Heart left ventricle (tissue), 16 donors: Measurements from ENCODE around the gene COX6B2. TPM values are rescaled to one million over a fixed set of nuclear protein-coding genes. Genes with fewer than 3 reads are reported as not detected.
A peak's percentile ranks its signal among the peaks of the same experiment; 100 is the strongest.

Source experiments
- ATAC-seq, 4 donors: fragments of 200-7000 bp; cut with Tn5 transposase; one replicate each; pipeline ENCODE4 v1.9.1; 2020 to 2022; ENCODE audit warnings: moderate library complexity in 4 of 4, mild to moderate bottlenecking in 3 of 4, moderate number of reproducible peaks in 1 of 4
- DNase-seq, 5 donors: peaks; one replicate each; pipeline ENCODE4 v3.0.0-alpha.2; 2020
- H3K27ac ChIP-seq, 12 donors: fragments of 200-600 bp; sonication (generic) in 4 of 12; one replicate each; pipeline versions ENCODE4 v1.5.0 to v1.8.0; 2016 to 2022; ENCODE audit warnings: mild to moderate bottlenecking in 2 of 12
- H3K27me3 ChIP-seq, 9 donors: fragments of 200-600 bp; sonication (generic) in 2 of 9; one replicate each; pipeline versions ENCODE4 v1.5.1 to v1.8.0; 2016 to 2022; ENCODE audit warnings: mild to moderate bottlenecking in 3 of 9
- H3K36me3 ChIP-seq, 9 donors: fragments of 200-600 bp; sonication (generic) in 2 of 9; one replicate each; pipeline versions ENCODE4 v1.5.0 to v1.8.0; 2018 to 2022; ENCODE audit warnings: mild to moderate bottlenecking in 2 of 9
- H3K4me1 ChIP-seq, 12 donors: fragments of 200-600 bp; sonication (generic) in 4 of 12; one replicate each; pipeline versions ENCODE4 v1.5.0 to v1.8.0; 2016 to 2022; ENCODE audit warnings: mild to moderate bottlenecking in 3 of 12
- H3K4me3 ChIP-seq, 12 donors: fragments of 200-600 bp; sonication (generic) in 4 of 12; one replicate each; pipeline versions ENCODE4 v1.5.0 to v1.8.0; 2017 to 2022; ENCODE audit warnings: mild to moderate bottlenecking in 9 of 12, moderate library complexity in 4 of 12
- H3K9me3 ChIP-seq, 12 donors: fragments of 200-600 bp; sonication (generic) in 4 of 12; one replicate each; pipeline versions ENCODE4 v1.5.0 to v1.8.0; 2016 to 2022; ENCODE audit warnings: mild to moderate bottlenecking in 1 of 12
- POLR2A ChIP-seq, 2 donors: fragments of 450-650 bp; IDR thresholded peaks; one replicate each; pipeline ENCODE4 v1.6.1; 2017; ENCODE audit warnings: antibody characterized with exemption in 2 of 2, mild to moderate bottlenecking in 2 of 2, moderate library complexity in 2 of 2
- WGBS, 4 donors: extraction: QIAGEN DNeasy Blood & Tissue Kit in 2 of 4; methylation state at CpG; one replicate each; pipeline versions ENCODE4 v1.1.5 to v1.1.7; 2013 to 2018; 5-methylcytosine and 5-hydroxymethylcytosine counted together
- intact Hi-C, 10 donors: fragments of 100-400 bp; cut with DNase I; formaldehyde crosslinking; loops; one replicate each; pipeline versions ENCODE4 v1.11.1 to v1.14.2; 2022
- polyA plus RNA-seq, 2 donors: library from polyadenylated mRNA; stranded (reverse); fragments of 200-250 nt; gene quantifications; one replicate each; pipeline ENCODE4 v1.2.3, GENCODE V29; 2013
- total RNA-seq, 9 donors: library from RNA; depleted of rRNA in 2 of 9; stranded (reverse); fragments of >200 nt in 2 of 9; fragmentation: NEBNext Ultra II Directional in 3 of 9; extraction: Animal tissue kit (Norgen Biotek cat#: 25700) in 3 of 9; gene quantifications; one replicate each; pipeline versions ENCODE4 v1.1.0 to v1.2.4, GENCODE V29; 2016 to 2023
- TF ChIP-seq, protein P1 (sequence below), 12 donors: fragments of 200-600 bp; sonication (generic) in 4 of 12; IDR thresholded peaks; one replicate each; pipeline versions ENCODE4 v1.5.0 to v1.8.0; 2018 to 2022; ENCODE audit warnings: antibody characterized with exemption in 12 of 12, mild to moderate bottlenecking in 5 of 12
- donor health status: ischemic (EF 13 %, LVEDD 7.1; RV severe dilation, severe dysfunction).
- donor health status: healthy with polysubstance abuse.
- donor health status: DM: no; HTN: yes; CAD: no.
- donor health status: DM: no; HTN: no; CAD: no.
- donor health status: ischemic (EF 25% LVEDD 6.9; RV normal size, moderate dysfunction).
- donor health status: ischemic (EF 25% LVEDD 5.7; RV mildly dilated, moderate dysfunction).
- donor health status: healthy.
- donor health status: DM: yes; HTN: yes; CAD: no.
- donor health status: ischemic (EF 35%, LVEDD 5.7; RV mildly dilated, moderate dysfunction).
- donor health status: nonischemic (EF 11% LVEDD 7.7; RV severe dilation, severe dysfunction).
- donor health status: DM: yes; HTN: yes; CAD: no.
- donor health status: PGD.
- donor health status: ischemic (EF 29% LVEDD 5.4; RV normal size, mild dysfunction).
- donor health status: nonischemic (EF 23%, LVEDD 6.1; RV moderate dilation, normal function).

Gene COX6B2
- total and polyA plus RNA-seq, 11 donors = 0.16 TPM; not detected in 10

DNA sequence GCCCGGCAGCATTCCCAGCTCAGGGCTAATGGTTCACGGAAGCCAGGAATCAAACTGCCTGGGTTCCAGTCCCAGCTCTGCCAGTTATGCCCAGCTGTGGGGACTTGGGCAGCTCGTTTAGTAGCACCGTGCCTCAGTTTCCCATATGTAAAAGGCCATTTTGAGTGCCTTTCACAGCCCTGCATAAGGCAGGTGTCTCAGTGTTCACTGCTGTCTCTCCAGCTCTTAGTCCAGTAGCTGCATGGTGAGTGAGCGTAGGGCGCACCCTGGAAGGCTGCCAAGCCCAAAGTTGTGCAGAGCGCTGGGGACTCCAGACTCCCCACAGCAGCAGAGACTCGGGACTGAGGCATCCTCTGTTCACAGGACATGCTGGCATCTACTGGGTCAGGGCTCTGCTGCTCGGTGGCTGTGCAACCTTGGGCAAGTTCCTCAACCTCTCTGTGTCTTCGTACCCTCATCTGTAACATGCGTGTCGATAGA lies 36.7 kb upstream of the COX6B2 start:
- Histone ChIP-seq H3K9me3 (no peaks in the 10 kb centered on the region), H3K27ac (no peak overlapping the region), H3K27me3 (no peaks in the 10 kb centered on the region), H3K4me1 (peaks cover 7 to 41% (median 28%) of the 10 kb centered on the region in 12 donors), H3K4me3 (no peak overlapping the region), H3K36me3 (peaks cover 0 to 65% (median 48%) of the 10 kb centered on the region in 9 donors)
- DNase-seq = peak in 1 of 5 donors; percentile 19
- ATAC-seq = no peak
- TF ChIP-seq, protein P1, sequence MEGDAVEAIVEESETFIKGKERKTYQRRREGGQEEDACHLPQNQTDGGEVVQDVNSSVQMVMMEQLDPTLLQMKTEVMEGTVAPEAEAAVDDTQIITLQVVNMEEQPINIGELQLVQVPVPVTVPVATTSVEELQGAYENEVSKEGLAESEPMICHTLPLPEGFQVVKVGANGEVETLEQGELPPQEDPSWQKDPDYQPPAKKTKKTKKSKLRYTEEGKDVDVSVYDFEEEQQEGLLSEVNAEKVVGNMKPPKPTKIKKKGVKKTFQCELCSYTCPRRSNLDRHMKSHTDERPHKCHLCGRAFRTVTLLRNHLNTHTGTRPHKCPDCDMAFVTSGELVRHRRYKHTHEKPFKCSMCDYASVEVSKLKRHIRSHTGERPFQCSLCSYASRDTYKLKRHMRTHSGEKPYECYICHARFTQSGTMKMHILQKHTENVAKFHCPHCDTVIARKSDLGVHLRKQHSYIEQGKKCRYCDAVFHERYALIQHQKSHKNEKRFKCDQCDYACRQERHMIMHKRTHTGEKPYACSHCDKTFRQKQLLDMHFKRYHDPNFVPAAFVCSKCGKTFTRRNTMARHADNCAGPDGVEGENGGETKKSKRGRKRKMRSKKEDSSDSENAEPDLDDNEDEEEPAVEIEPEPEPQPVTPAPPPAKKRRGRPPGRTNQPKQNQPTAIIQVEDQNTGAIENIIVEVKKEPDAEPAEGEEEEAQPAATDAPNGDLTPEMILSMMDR (IDR thresholded peaks at IDR 0.05) = no peak
- no peak for TF ChIP-seq POLR2A (IDR thresholded peaks at IDR 0.05)
- WGBS, 4 donors = 82 to 87% (median 83%) methylated on average over 12 of the region's 12 CpGs
- intact Hi-C loops = no loop called here

DNA sequence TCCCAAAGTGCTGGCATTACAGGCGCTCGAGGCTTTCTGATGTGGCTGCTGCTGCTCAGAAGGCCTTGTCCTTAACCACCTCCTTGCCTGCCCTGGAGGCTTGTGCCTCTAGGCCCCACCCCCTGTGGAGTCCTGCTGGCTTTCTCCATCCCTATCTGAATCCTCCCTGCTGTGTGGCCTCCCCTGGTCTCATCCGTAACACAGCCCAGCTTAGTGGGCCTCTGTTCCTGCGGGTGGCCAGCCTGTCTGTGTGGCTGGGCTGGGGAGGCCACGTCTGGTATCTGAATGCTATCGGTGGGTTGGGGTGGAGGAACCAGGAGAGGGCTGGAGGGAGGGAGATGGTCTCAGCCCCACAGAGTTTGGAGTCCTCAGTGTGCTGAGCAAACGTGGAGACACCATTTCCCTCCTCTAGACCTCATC lies 36.0 kb upstream of the COX6B2 start:
- intact Hi-C loops = no loop called here
- TF ChIP-seq, protein P1 (IDR thresholded peaks at IDR 0.05) = no peak
- TF ChIP-seq POLR2A (IDR thresholded peaks at IDR 0.05) = no peak
- no peak for ATAC-seq
- no peak overlapping the region for H3K27ac ChIP-seq
- H3K4me3 ChIP-seq = no peak overlapping the region
- peaks cover 7 to 42% (median 28%) of the 10 kb centered on the region in 12 donors for H3K4me1 ChIP-seq
- no peaks in the 10 kb centered on the region for H3K27me3 ChIP-seq
- 63 to 80% (median 73%) methylated on average over 7 of the region's 7 CpGs for WGBS, 4 donors
- no peaks in the 10 kb centered on the region for H3K9me3 ChIP-seq
- DNase-seq = no peak
- H3K36me3 ChIP-seq = peaks cover 0 to 62% (median 48%) of the 10 kb centered on the region in 9 donors

DNA sequence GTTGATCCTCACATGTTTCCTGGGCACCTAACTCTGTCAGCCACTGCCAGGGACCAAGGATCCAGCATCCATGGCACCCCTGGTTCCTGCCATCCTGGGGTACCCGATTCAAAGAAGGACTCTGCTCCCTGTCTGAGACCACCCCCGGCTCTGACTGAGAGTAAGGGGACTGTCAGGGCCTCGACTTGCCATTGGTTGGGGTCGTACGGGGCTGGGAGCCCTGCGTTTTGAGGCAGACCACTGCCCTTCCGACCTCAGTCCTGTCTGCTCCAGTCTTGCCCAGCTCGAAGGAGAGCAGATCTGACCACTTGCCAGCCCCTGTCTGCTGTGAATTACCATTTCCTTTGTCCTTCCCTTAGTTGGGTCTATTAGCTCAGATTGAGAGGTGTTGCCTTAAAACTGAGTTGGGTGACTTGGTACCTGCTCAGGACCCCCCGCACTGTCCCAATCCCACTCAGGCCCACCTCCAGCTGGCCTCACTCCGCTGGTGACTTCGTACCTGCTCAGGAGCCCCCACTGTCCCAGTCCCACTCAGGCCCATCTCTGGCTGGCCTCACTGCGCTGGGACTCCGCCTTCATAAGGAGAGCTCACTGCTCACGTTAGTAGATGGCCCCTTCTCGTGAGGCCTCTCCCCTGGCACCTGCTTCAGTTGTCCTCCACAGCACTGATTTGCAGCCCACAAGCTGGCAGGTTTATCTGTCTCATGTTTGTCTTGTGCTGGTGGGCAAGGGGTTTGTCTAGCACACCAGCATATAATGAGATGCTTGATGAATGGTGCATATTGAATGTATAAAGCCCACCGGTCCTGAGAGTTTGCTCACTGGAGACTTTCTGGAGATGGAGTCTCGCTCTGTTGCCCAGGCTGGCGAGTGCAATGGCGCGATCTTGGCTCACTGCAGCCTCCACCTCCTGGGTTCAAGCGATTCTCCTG lies 35.1 kb upstream of the COX6B2 start:
- TF ChIP-seq POLR2A (IDR thresholded peaks at IDR 0.05) = no peak
- TF ChIP-seq, protein P1 (IDR thresholded peaks at IDR 0.05) = no peak
- Histone ChIP-seq H3K27ac (no peak overlapping the region), H3K4me1 (peaks cover 9 to 47% (median 33%) of the 10 kb centered on the region in 12 donors), H3K36me3 (peaks cover 0 to 62% (median 48%) of the 10 kb centered on the region in 9 donors), H3K4me3 (no peak overlapping the region), H3K9me3 (no peaks in the 10 kb centered on the region), H3K27me3 (no peaks in the 10 kb centered on the region)
- intact Hi-C loops = loop anchor here in 2 of 10 donors (10.0 kb wide), 2 partner anchors 85 to 245 kb away; no protein-coding TSS in a partner anchor
- 81 to 86% (median 83%) methylated on average over 20 to 21 of the region's 21 CpGs for WGBS, 4 donors
- ATAC-seq (no peak), DNase-seq (no peak)
